ENCODE data around the gene FAM124B.

The FAM124B gene

DNA sequence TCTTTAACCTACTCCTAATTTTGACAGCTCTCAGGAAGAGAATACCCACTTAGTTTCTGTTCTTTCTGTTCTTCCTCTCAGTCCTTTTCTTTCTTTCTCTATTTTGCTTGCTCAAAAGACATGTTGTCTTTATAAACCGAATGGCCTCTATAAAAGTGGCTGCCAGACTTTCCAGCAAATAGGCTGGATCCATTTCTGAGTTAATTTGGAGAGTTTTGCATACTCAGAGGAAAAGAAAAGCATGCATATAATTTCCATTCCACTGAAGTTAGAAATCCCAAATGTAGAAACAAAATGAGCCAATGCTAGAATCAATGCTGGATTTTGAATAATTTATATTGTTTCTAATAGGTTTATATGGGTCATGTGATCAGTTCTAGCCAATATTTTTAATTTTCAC lies 65.9 kb downstream of the FAM124B start:
- no peak for DNase-seq (ENCODE audit: low read depth in 2 of 2)

DNA sequence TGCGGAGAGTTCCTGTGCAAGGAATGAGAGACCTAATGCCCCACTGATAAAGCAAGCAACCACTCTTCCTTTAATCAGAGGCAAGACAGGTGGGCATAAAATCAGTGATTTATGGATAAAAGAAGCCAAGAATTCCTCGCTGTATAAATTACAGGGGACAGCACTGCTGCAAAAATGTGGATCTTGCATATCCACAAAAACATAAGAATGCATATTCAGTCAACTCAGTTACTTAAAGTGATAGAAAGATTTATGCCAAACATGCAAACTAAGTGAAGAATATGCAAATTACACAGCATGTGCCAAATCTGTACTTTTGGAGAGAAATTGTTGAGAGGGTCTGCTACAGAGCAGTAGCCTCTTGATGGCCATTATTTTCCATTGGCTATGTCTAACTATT lies 67.2 kb downstream of the FAM124B start:
- no peak for DNase-seq (ENCODE audit: low read depth in 2 of 2)

DNA sequence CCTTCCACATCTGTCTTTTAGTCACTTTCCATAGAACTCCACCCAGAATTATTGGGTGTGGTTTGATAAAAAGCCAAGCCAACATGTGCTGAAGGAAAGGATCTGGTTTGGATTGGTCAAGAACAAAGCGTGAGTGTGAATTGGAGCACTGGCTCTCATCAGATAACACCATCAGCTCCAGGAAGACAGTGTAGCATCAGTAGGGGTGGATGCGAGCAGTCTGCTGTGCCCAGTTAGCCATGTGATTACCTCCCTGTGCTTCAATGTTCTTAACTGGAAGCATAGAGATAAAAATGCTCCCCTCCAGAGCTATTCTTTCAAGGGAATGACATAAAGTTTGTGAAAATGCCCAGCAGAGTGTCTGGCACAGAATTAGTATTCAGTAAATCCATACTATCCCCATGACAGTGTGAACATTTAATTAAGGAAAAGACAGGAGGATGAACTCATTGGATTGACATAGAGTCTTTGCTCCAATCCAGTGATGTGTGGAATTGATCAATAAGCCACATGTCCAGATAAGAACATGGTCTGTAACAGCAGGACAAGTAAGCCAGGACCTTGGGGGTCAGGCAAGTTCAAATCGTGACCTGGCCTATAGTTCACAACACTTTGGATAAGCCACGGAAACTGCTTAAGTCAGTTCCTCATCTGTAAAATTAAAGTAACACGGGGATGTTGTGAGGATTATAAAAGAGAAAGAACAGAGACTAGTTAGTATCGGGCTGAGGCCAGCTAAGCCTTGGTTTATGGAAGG lies 68.0 kb downstream of the FAM124B start:
- DNase-seq (ENCODE audit: low read depth in 2 of 2) = no peak

- no peak for DNase-seq (ENCODE audit: low read depth in 2 of 2)
Observed at GRCh38 chr2:224331698-224332097, 70.2 kb downstream of the FAM124B start.

GRCh38 chr2:224328798-224329197 lies 73.1 kb downstream of the FAM124B start:
- no peak for DNase-seq (ENCODE audit: low read depth in 2 of 2)

All from stimulated activated CD8-positive, alpha-beta memory T cell treated with anti-CD3 and anti-CD28 coated beads, Interleukin-2, amount 100 ng/mL, for 48 hours (primary cell).